Fibroblast of pulmonary artery (primary cell): ENCODE results near the gene PTPRM.

Source experiments
- DNase-seq: peaks from one replicate; pipeline ENCODE4 v3.0.0-alpha.2; 2010; ENCODE audit warnings: low read depth
- H3K4me3 ChIP-seq: replicated peaks from 2 replicates; pipeline ENCODE4 v1.5.1; 2011; ENCODE audit warnings: low read depth, mild to moderate bottlenecking, control low read depth, low read length, moderate library complexity
- TF ChIP-seq, protein P1 (sequence below): IDR thresholded peaks from 2 replicates; pipeline ENCODE4 v1.5.1; 2011; ENCODE audit warnings: mild to moderate bottlenecking, control low read depth, low read length, inconsistent platforms; ENCODE audit errors: missing control alignments

Gene PTPRM

DNA sequence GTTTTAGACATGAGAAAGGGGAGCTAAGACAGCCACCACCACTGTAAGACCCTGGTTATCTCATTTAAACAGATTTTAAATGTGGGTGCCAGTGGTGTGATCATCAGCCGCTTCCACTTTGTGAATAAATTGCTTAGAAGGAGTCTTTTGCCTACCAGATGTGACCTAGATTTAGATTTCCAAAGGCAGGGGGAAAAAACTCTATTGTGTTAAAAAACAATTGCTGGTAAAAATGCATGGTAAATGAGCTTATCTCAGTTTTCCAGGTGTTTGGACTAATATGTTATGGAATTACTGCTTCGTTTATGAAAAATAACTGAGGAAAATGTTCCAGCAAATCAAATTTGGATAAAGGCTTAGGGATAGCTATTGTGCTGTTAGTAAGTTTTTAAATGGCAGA, 575.8 kb downstream of the PTPRM start:
- TF ChIP-seq, protein P1, sequence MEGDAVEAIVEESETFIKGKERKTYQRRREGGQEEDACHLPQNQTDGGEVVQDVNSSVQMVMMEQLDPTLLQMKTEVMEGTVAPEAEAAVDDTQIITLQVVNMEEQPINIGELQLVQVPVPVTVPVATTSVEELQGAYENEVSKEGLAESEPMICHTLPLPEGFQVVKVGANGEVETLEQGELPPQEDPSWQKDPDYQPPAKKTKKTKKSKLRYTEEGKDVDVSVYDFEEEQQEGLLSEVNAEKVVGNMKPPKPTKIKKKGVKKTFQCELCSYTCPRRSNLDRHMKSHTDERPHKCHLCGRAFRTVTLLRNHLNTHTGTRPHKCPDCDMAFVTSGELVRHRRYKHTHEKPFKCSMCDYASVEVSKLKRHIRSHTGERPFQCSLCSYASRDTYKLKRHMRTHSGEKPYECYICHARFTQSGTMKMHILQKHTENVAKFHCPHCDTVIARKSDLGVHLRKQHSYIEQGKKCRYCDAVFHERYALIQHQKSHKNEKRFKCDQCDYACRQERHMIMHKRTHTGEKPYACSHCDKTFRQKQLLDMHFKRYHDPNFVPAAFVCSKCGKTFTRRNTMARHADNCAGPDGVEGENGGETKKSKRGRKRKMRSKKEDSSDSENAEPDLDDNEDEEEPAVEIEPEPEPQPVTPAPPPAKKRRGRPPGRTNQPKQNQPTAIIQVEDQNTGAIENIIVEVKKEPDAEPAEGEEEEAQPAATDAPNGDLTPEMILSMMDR: no peak
- no peak for DNase-seq
- no peak overlapping the region for H3K4me3 ChIP-seq

DNA sequence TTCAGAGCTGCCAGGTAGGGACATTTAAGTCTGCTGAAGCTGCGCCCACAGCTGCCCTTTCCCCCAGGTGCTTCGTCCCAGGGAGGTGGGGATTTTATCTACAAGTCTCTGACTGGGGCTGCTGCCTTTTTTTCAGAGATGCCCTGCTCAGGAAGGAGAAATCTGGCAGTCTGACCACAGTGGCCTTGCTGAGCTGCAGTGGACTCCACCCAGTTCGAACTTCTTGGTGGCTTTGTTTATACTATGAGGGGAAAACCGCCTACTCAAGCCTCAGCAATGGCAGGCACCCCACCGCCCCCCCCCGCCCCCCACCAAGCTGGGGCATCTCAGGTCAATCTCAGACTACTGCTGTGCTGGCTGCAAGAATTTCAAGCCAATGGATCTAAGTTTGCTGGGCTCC, 584.1 kb downstream of the PTPRM start:
- H3K4me3 ChIP-seq: no peak overlapping the region
- no peak for DNase-seq
- TF ChIP-seq, protein P1: no peak

DNA sequence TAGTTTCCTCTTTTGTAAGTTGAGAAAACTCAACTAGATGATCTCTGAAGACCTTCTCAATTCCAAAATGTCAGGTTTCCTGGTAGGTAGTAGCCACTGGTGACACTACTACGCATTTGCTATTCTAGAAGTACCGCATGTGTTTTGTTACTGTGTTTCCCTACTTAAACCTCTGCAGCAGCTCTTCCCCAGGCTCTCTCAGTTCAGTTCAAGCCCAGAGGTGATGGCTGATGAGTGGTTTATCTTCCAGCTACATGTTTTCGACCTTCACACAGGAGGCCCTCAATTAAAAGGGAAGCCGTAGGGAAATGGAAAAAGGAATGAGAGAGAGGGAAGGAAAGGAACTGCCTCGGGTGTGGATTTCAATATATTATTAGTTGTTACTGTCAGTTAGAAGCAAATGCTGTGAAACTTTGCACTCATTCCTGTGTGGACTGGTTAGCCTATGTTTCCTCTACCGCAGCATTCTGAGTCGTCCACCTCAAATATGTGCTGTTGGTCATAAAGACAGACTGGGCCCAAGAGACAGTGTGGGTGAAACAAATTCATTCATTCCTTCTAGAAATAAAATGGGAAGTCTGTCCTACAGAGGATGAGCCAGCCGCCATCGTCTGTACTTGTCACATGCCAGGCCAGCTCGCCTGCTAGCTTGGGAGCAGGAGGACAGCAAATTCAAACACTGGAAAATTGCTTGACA, 586.9 kb downstream of the PTPRM start:
- TF ChIP-seq, protein P1: no peak
- no peak for DNase-seq
- H3K4me3 ChIP-seq: no peak overlapping the region

DNA sequence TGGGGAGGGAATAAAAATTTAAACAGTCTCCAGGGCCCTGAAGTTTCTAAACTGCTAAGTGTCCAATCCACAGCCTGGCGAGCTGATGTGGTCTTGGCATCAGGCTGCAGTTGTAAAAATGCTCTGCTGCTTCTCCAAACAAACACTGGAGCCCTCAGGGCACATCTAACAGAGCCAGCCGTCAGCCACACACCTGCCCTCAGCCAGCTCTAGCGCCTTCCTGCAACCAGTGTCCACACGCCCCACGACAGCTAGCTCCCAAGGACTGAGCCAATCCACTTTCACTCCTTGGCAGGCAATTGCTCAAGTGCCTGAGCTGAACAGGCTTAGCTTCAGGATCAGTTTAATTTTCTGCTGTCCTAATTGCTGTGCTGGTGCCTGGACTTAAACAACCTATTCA, 595.7 kb downstream of the PTPRM start:
- DNase-seq: no peak
- TF ChIP-seq, protein P1: no peak
- H3K4me3 ChIP-seq: no peak overlapping the region

DNA sequence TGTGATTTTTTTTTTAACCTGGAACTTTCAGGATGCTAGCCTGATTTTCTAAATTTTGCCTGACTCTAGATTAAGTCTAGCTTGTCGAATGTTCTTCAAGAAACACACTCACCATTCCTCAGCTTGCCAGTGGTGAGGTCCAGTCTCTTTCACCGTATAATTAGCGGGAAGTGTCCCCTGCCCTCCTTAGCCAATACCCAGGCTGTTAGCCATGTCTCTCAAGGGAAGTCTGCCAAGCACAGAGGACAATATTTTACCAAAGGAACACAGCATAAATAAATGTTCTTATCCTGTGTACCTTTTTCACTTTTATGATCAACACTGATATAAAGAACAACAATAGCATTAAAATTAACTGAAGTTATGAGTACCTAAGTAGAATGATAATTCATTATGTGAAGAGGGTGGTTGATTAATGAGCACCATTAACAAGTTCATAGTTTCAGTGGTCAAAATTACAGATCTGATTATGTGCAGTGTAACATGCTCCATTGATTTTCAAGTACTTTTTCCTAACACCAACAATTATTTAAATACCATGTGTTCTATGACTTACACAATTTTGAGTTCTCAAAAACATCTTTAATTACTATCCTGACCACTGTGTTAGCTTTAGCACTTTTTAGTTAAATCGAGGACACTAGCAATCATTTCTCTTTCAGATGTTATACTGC, 596.3 kb downstream of the PTPRM start:
- H3K4me3 ChIP-seq: no peak overlapping the region
- TF ChIP-seq, protein P1: no peak
- DNase-seq: no peak

DNA sequence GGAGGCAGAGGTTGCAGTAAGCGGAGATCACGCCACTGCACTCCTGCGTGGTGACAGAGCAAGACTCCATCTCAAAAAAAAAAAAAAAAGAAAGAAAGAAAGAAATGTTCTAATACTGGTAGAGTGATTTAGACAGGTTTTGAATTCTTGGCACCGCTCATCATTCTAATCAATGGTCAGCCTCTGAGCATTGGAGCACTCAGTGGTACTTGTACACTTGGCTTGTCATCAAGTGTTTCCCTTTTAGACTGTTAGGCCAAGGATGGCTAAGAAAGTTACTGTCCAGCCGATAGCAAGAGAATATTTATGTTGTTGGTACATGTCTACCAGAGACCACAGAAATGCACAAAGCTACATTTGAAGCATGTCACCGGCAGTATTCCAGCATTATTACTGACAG, 598.0 kb downstream of the PTPRM start:
- TF ChIP-seq, protein P1: no peak
- DNase-seq: no peak
- no peak overlapping the region for H3K4me3 ChIP-seq

DNA sequence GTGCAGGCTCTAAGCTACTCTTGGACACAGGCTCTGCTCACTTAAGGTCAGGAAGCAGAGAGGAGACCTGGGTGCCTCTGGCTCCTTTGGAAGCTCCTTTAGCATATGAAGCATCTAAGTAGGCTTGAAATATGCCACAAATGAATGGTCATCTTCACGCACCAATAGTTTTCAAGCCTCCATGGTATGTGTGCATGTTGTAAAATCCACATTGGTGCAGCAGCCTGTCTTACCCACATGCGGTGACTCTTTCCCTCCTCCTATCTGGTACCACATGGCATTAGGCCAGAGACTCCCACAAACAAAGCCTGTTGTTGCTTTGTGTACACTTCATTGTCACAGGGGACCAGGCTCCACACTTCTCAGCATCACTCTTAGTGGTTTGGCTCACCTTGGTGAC, 599.9 kb downstream of the PTPRM start:
- no peak overlapping the region for H3K4me3 ChIP-seq
- TF ChIP-seq, protein P1: no peak
- no peak for DNase-seq
